CD14-positive monocyte (primary cell): Measurements from ENCODE around the gene PSMG1. TPM values are rescaled to one million over a fixed set of nuclear protein-coding genes. Genes with fewer than 3 reads are reported as not detected.
"Not testable (repeated sequence)": the region's sequence is repeated elsewhere in the genome, so short reads cannot be mapped to it uniquely, and the experiment has no call there.

Experiments
- DNase-seq, 3 donors: peaks; one replicate each; pipeline ENCODE4 v3.0.0-alpha.2; 2011 to 2022
- H2AFZ ChIP-seq: 2 replicates; pipeline ENCODE4 v1.6.0; 2012; ENCODE audit warnings: mild to moderate bottlenecking, low read depth, low read length, inconsistent platforms; ENCODE audit not compliant: insufficient read depth, poor library complexity, severe bottlenecking
- H3K27ac ChIP-seq, 2 donors: 1 replicate in 1 of 2; 2 replicates in 1 of 2; pipeline ENCODE4 v1.5.1; 2012 to 2013; ENCODE audit warnings: low read length in 2 of 2, control low read depth in 1 of 2, inconsistent platforms in 1 of 2, low read depth in 1 of 2, mild to moderate bottlenecking in 1 of 2
- H3K27me3 ChIP-seq, 2 donors: one replicate each; pipeline versions ENCODE4 v1.6.0 to v1.6.1; 2011 to 2013; ENCODE audit warnings: low read length in 2 of 2; ENCODE audit not compliant: control insufficient read depth in 2 of 2, insufficient read depth in 2 of 2
- H3K36me3 ChIP-seq, 2 donors: replicated peaks in 1 of 2; 1 replicate in 1 of 2; 2 replicates in 1 of 2; pipeline versions ENCODE4 v1.5.1 to v1.6.1; 2012 to 2013; ENCODE audit warnings: low read length in 2 of 2, control low read depth in 1 of 2, inconsistent platforms in 1 of 2, mild to moderate bottlenecking in 1 of 2; ENCODE audit not compliant: insufficient read depth in 2 of 2, control insufficient read depth in 1 of 2
- H3K4me1 ChIP-seq, 2 donors: 1 replicate in 1 of 2; 2 replicates in 1 of 2; pipeline versions ENCODE4 v1.5.1 to v1.6.1; 2012 to 2013; ENCODE audit warnings: low read length in 2 of 2, control low read depth in 1 of 2, inconsistent platforms in 1 of 2, mild to moderate bottlenecking in 1 of 2, moderate library complexity in 1 of 2; ENCODE audit not compliant: insufficient read depth in 2 of 2, control insufficient read depth in 1 of 2
- H3K4me2 ChIP-seq: replicated peaks from 2 replicates; pipeline ENCODE3; 2012; ENCODE audit warnings: low read length, moderate library complexity, mild to moderate bottlenecking; ENCODE audit not compliant: poor library complexity, severe bottlenecking; ENCODE audit errors: extremely low read depth
- H3K4me3 ChIP-seq, 3 experiments: fragments of 200-600 bp in 1 of 3; sonication (generic) in 1 of 3; replicated peaks in 1 of 3; 1 replicate in 2 of 3; 2 replicates in 1 of 3; pipeline ENCODE4 v1.5.1; 2011 to 2013; ENCODE audit warnings: low read length in 3 of 3, mild to moderate bottlenecking in 3 of 3, control low read depth in 2 of 3, low read depth in 2 of 3, inconsistent platforms in 1 of 3, moderate library complexity in 1 of 3
- H3K79me2 ChIP-seq: 2 replicates; pipeline ENCODE4 v1.6.0; 2012; ENCODE audit warnings: mild to moderate bottlenecking, control low read depth, inconsistent platforms, low read length, moderate library complexity; ENCODE audit not compliant: insufficient read depth
- H3K9ac ChIP-seq: 2 replicates; pipeline ENCODE4 v1.6.0; 2017; ENCODE audit warnings: low read length, mild to moderate bottlenecking; ENCODE audit not compliant: insufficient read depth, poor library complexity, severe bottlenecking
- H3K9me3 ChIP-seq, 2 donors: replicated peaks in 1 of 2; 1 replicate in 1 of 2; 2 replicates in 1 of 2; pipeline versions ENCODE4 v1.5.1 to v1.6.1; 2012 to 2013; ENCODE audit warnings: low read length in 2 of 2, control low read depth in 1 of 2; ENCODE audit not compliant: control insufficient read depth in 1 of 2, insufficient read depth in 1 of 2
- H4K20me1 ChIP-seq: 2 replicates; pipeline ENCODE4 v1.6.0; 2012; ENCODE audit warnings: mild to moderate bottlenecking, low read length, control low read depth, moderate library complexity; ENCODE audit not compliant: insufficient read depth
- H3K27ac Mint-ChIP-seq, 7 donors: one replicate each; pipeline ENCODE4 v1.8.0; 2020; ENCODE audit warnings: mild to moderate bottlenecking in 7 of 7, mixed read lengths in 7 of 7, moderate library complexity in 6 of 7, inconsistent platforms in 2 of 7
- H3K27me3 Mint-ChIP-seq, 3 donors: one replicate each; pipeline ENCODE4 v1.8.0; 2021 to 2022; ENCODE audit warnings: low read depth in 3 of 3, mild to moderate bottlenecking in 3 of 3, mixed read lengths in 3 of 3, moderate library complexity in 3 of 3, inconsistent platforms in 1 of 3
- H3K36me3 Mint-ChIP-seq, 2 donors: one replicate each; pipeline ENCODE4 v1.8.0; 2020; ENCODE audit warnings: mixed read lengths in 2 of 2, inconsistent platforms in 1 of 2, mild to moderate bottlenecking in 1 of 2
- H3K4me1 Mint-ChIP-seq: one replicate; pipeline ENCODE4 v1.8.0; 2020; ENCODE audit warnings: mild to moderate bottlenecking, mixed read lengths
- H3K4me3 Mint-ChIP-seq, 2 donors: one replicate each; pipeline ENCODE4 v1.8.0; 2020; ENCODE audit warnings: mild to moderate bottlenecking in 2 of 2, mixed read lengths in 2 of 2, moderate library complexity in 1 of 2
- H3K9me3 Mint-ChIP-seq, 7 donors: one replicate each; pipeline ENCODE4 v1.8.0; 2020 to 2022; ENCODE audit warnings: mixed read lengths in 7 of 7, mild to moderate bottlenecking in 6 of 7, moderate library complexity in 6 of 7, inconsistent platforms in 2 of 7
- WGBS: methylation state at CpG from one replicate; pipeline ENCODE4 v1.1.5; 2013; ENCODE audit warnings: missing lambda C conversion rate; ENCODE audit not compliant: insufficient coverage; 5-methylcytosine and 5-hydroxymethylcytosine counted together
- intact Hi-C, 2 donors: fragments of 100-400 bp; cut with micrococcal nuclease; formaldehyde crosslinking; loops; one replicate each; pipeline versions ENCODE4 v1.15.0 to v1.15.1; 2023
- polyA plus RNA-seq, 3 donors: library from polyadenylated mRNA; depleted of rRNA in 1 of 3; unstranded in 2 of 3; stranded (reverse) in 1 of 3; fragments of 300-500 nt in 2 of 3; fragments of >200 nt in 1 of 3; fragmentation: Illumina TruSeq in 2 of 3; gene quantifications; 1 replicate in 2 of 3; 2 replicates in 1 of 3; pipeline ENCODE4 v1.2.3, GENCODE V29; 2012 to 2021
- TF ChIP-seq, protein P1 (sequence below): fragments of 200-600 bp; IDR thresholded peaks from one replicate; pipeline ENCODE4 v1.8.0; 2022; ENCODE audit warnings: antibody characterized with exemption, mild to moderate bottlenecking

PSMG1 gene
- polyA plus RNA-seq, 3 donors = 8.5 to 29.2 (median 26.2) TPM

DNA sequence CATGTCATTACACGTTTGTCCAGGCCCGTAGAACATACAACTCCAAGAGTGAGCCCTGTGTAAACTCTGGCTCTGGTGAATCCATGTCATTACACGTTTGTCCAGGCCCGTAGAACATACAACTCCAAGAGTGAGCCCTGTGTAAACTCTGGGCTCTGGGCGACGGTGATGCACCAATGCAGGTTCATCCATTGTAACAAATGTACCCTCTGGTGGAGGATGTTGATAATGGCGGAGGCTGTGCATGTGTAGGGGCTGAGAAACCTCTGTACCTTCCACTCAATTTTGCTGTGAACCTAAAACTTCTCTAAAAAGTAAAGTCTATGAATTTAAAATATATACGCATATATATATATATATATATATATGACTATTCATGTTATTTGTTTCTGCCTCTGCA, 47.1 kb downstream of the PSMG1 start:
- not testable (repeated sequence) for H3K4me3 ChIP-seq, H3K9me3 ChIP-seq, H3K27me3 ChIP-seq, H3K9me3 Mint-ChIP-seq, H3K36me3 Mint-ChIP-seq, H3K4me2 ChIP-seq, H3K4me1 ChIP-seq, H2AFZ ChIP-seq, H3K27me3 Mint-ChIP-seq, H3K36me3 ChIP-seq, H3K27ac Mint-ChIP-seq, H3K79me2 ChIP-seq, H3K9ac ChIP-seq, H3K4me1 Mint-ChIP-seq, H4K20me1 ChIP-seq, H3K4me3 Mint-ChIP-seq, H3K27ac ChIP-seq
- TF ChIP-seq, protein P1, sequence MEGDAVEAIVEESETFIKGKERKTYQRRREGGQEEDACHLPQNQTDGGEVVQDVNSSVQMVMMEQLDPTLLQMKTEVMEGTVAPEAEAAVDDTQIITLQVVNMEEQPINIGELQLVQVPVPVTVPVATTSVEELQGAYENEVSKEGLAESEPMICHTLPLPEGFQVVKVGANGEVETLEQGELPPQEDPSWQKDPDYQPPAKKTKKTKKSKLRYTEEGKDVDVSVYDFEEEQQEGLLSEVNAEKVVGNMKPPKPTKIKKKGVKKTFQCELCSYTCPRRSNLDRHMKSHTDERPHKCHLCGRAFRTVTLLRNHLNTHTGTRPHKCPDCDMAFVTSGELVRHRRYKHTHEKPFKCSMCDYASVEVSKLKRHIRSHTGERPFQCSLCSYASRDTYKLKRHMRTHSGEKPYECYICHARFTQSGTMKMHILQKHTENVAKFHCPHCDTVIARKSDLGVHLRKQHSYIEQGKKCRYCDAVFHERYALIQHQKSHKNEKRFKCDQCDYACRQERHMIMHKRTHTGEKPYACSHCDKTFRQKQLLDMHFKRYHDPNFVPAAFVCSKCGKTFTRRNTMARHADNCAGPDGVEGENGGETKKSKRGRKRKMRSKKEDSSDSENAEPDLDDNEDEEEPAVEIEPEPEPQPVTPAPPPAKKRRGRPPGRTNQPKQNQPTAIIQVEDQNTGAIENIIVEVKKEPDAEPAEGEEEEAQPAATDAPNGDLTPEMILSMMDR = peak; percentile 49
- DNase-seq = peak; percentile 14 to 31 (median 24)
- intact Hi-C loops = loop anchor here (5.0 to 10.0 kb wide), 3 partner anchors 404 to 631 kb away; no protein-coding TSS in a partner anchor
- no CpG with 5 or more reads among the region's 8 CpGs for WGBS

- TF ChIP-seq, protein P1 = no peak
- no peak for DNase-seq
- no peaks in the 10 kb centered on the region for H3K36me3 ChIP-seq
- H4K20me1 ChIP-seq = no peaks in the 10 kb centered on the region
- no peak overlapping the region for H3K27ac ChIP-seq
- no peak overlapping the region for H2AFZ ChIP-seq
- no peaks in the 10 kb centered on the region for H3K4me1 Mint-ChIP-seq
- H3K79me2 ChIP-seq = no peaks in the 10 kb centered on the region
- H3K9me3 ChIP-seq = peaks cover 0 to 4% of the 10 kb centered on the region in 2 donors
- no peaks in the 10 kb centered on the region for H3K4me1 ChIP-seq
- no peaks in the 10 kb centered on the region for H3K36me3 Mint-ChIP-seq
- no peaks in the 10 kb centered on the region for H3K27me3 ChIP-seq
- no peak overlapping the region for H3K27ac Mint-ChIP-seq
- no peak overlapping the region for H3K4me3 ChIP-seq
- WGBS = 92% methylated on average over 15 of the region's 15 CpGs
- H3K4me3 Mint-ChIP-seq = no peak overlapping the region
- H3K27me3 Mint-ChIP-seq = no peaks in the 10 kb centered on the region
- H3K4me2 ChIP-seq = no peak overlapping the region
- H3K9me3 Mint-ChIP-seq = peaks cover 1 to 9% (median 6%) of the 10 kb centered on the region in 7 donors
- no peak overlapping the region for H3K9ac ChIP-seq
- intact Hi-C loops = loop anchor here in 1 of 2 donors (10.0 kb wide), 1 partner anchor 630 kb away; no protein-coding TSS in a partner anchor
Observed at GRCh38 chr21:39134288-39134810, 48.9 kb downstream of the PSMG1 start.
